CD4-positive, alpha-beta T cell (primary cell): ENCODE data around the gene APOL2. TPM values are rescaled to one million over a fixed set of nuclear protein-coding genes. Genes with fewer than 3 reads are reported as not detected.

Experiments
- ATAC-seq: fragments of 200-7000 bp; cut with Tn5 transposase; one replicate; pipeline ENCODE4 v1.10.0; 2022; ENCODE audit warnings: mild to moderate bottlenecking; ENCODE audit not compliant: poor library complexity
- CTCF ChIA-PET: fragments of 350-600 bp; sonication (Branson Sonifier 250); formaldehyde crosslinking; loops from one replicate; lab custom pipeline; 2021; ENCODE audit warnings: antibody characterized with exemption, inconsistent platforms; lab: Charles Lee
- POLR2A ChIA-PET: fragments of 350-600 bp; sonication (Branson Sonifier 250); formaldehyde crosslinking; loops from one replicate; lab custom pipeline; 2021; ENCODE audit warnings: antibody characterized with exemption, inconsistent platforms; lab: Charles Lee
- DNase-seq, 14 experiments: peaks; one replicate each; pipeline ENCODE4 v3.0.0-alpha.2; 2013 to 2020; ENCODE audit warnings: mixed read lengths in 2 of 14
- H3K27ac ChIP-seq, 2 donors: one replicate each; pipeline versions ENCODE4 v1.5.1 to v1.7.0; 2013; ENCODE audit warnings: low read length in 2 of 2, low read depth in 1 of 2, mild to moderate bottlenecking in 1 of 2
- H3K27me3 ChIP-seq, 2 experiments: 1 replicate in 1 of 2; 2 replicates in 1 of 2; pipeline versions ENCODE4 v1.6.1 to v1.7.0; 2013; ENCODE audit warnings: low read length in 2 of 2, control low read depth in 1 of 2, mild to moderate bottlenecking in 1 of 2, moderate library complexity in 1 of 2; ENCODE audit not compliant: insufficient read depth in 2 of 2, control insufficient read depth in 1 of 2
- H3K36me3 ChIP-seq: one replicate; pipeline ENCODE4 v1.6.1; 2013; ENCODE audit warnings: low read length, control low read depth; ENCODE audit not compliant: insufficient read depth
- H3K4me1 ChIP-seq: one replicate; pipeline ENCODE4 v1.6.1; 2013; ENCODE audit warnings: low read length, control low read depth; ENCODE audit not compliant: insufficient read depth
- H3K4me3 ChIP-seq: one replicate; pipeline ENCODE4 v1.5.1; 2013; ENCODE audit warnings: mild to moderate bottlenecking, low read length, moderate library complexity
- H3K9me3 ChIP-seq, 2 experiments: 1 replicate in 1 of 2; 2 replicates in 1 of 2; pipeline versions ENCODE4 v1.6.1 to v1.7.0; 2013; ENCODE audit warnings: low read length in 2 of 2, mild to moderate bottlenecking in 2 of 2, control low read depth in 1 of 2, moderate library complexity in 1 of 2; ENCODE audit not compliant: control insufficient read depth in 1 of 2, insufficient read depth in 1 of 2
- H3K27ac Mint-ChIP-seq: one replicate; pipeline ENCODE4 v1.8.0; 2020; ENCODE audit warnings: mixed read lengths
- H3K27me3 Mint-ChIP-seq: one replicate; pipeline ENCODE4 v1.8.0; 2021; ENCODE audit warnings: mixed read lengths
- H3K36me3 Mint-ChIP-seq: one replicate; pipeline ENCODE4 v1.8.0; 2021; ENCODE audit warnings: low read depth, mixed read lengths
- H3K4me1 Mint-ChIP-seq: one replicate; pipeline ENCODE4 v1.8.0; 2021; ENCODE audit warnings: low read depth, mixed read lengths
- H3K4me3 Mint-ChIP-seq: one replicate; pipeline ENCODE4 v1.8.0; 2020; ENCODE audit warnings: mild to moderate bottlenecking, mixed read lengths
- H3K9me3 Mint-ChIP-seq: one replicate; pipeline ENCODE4 v1.8.0; 2020; ENCODE audit warnings: mixed read lengths
- CTCF ChIP-seq: fragments of 200-600 bp; IDR thresholded peaks from one replicate; pipeline ENCODE4 v1.8.0; 2022; ENCODE audit warnings: antibody characterized with exemption, mild to moderate bottlenecking
- intact Hi-C, 2 experiments: fragments of 100-400 bp; cut with DNase I in 1 of 2; cut with micrococcal nuclease in 1 of 2; formaldehyde crosslinking; loops; one replicate each; pipeline versions ENCODE4 v1.15.1 to v1.9.0; 2023 to 2025; cut with DNase I, micrococcal nuclease
- total RNA-seq, 174 experiments: library from RNA in 2 of 174; stranded (reverse) in 2 of 174; gene quantifications; one replicate each; pipeline ENCODE4 v1.2.3 and lab custom pipeline; 2021 to 2026

The APOL2 gene
- total RNA-seq, 2 experiments from 2014 or later: 17.8 to 21.8 TPM

GRCh38 chr22:36223504-36223903 lies 15.8 kb downstream of the APOL2 start:
- Histone ChIP-seq H3K27ac (no peak overlapping the region), H3K4me3 (no peak overlapping the region), H3K36me3 (peaks cover 12% of the 10 kb centered on the region), H3K27me3 (no peaks in the 10 kb centered on the region), H3K9me3 (no peaks in the 10 kb centered on the region), H3K4me1 (peaks cover 3% of the 10 kb centered on the region)
- Mint-ChIP-seq H3K27ac (no peak overlapping the region), H3K36me3 (peaks cover 18% of the 10 kb centered on the region), H3K4me3 (no peak overlapping the region), H3K4me1 (peaks cover 7% of the 10 kb centered on the region), H3K9me3 (no peaks in the 10 kb centered on the region), H3K27me3 (peaks cover 6% of the 10 kb centered on the region)
- TF ChIP-seq CTCF: no peak
- ChIA-PET CTCF (no interaction called here), POLR2A (no interaction called here)
- intact Hi-C loops: loop anchor here in 1 of 2 experiments (5.0 kb wide), 2 partner anchors 76 to 871 kb away; no protein-coding TSS in a partner anchor
- ATAC-seq: no peak
- no peak for DNase-seq

- no peaks in the 10 kb centered on the region for H3K27me3 ChIP-seq
- Mint-ChIP-seq H3K9me3 (no peaks in the 10 kb centered on the region), H3K4me1 (peaks cover 7% of the 10 kb centered on the region), H3K27ac (no peak overlapping the region), H3K36me3 (peaks cover 13% of the 10 kb centered on the region), H3K4me3 (no peak overlapping the region), H3K27me3 (peaks cover 11% of the 10 kb centered on the region)
- H3K9me3 ChIP-seq: no peaks in the 10 kb centered on the region
- DNase-seq (no peak), ATAC-seq (no peak)
- intact Hi-C loops: loop anchor here in 1 of 2 experiments (5.0 kb wide), 2 partner anchors 76 to 871 kb away; no protein-coding TSS in a partner anchor
- POLR2A ChIA-PET: no interaction called here
- peaks cover 3% of the 10 kb centered on the region for H3K4me1 ChIP-seq
- H3K36me3 ChIP-seq: peaks cover 7% of the 10 kb centered on the region
- CTCF ChIA-PET: interaction anchor here (2.1 kb wide), 1 partner anchor 16 kb away, joined by 5 read pairs; the partner anchor contains the start of gene APOL2
- H3K27ac ChIP-seq: no peak overlapping the region
- TF ChIP-seq CTCF: no peak
- H3K4me3 ChIP-seq: no peak overlapping the region
Measured at GRCh38 chr22:36222887-36223450, 16.4 kb downstream of the APOL2 start.

GRCh38 chr22:36221799-36222751 lies 17.3 kb downstream of the APOL2 start:
- intact Hi-C loops: loop anchor here in 1 of 2 experiments (5.0 kb wide), 2 partner anchors 75 to 870 kb away; no protein-coding TSS in a partner anchor
- Mint-ChIP-seq H3K36me3 (peaks cover 9% of the 10 kb centered on the region), H3K27me3 (peaks cover 13% of the 10 kb centered on the region), H3K27ac (no peak overlapping the region), H3K4me1 (peaks cover 7% of the 10 kb centered on the region), H3K9me3 (no peaks in the 10 kb centered on the region), H3K4me3 (no peak overlapping the region)
- Histone ChIP-seq H3K27me3 (no peaks in the 10 kb centered on the region), H3K9me3 (no peaks in the 10 kb centered on the region), H3K4me1 (peaks cover 3% of the 10 kb centered on the region), H3K4me3 (no peak overlapping the region), H3K36me3 (no peaks in the 10 kb centered on the region), H3K27ac (no peak overlapping the region)
- peak; percentile 81 for ATAC-seq
- POLR2A ChIA-PET: no interaction called here
- CTCF ChIA-PET: interaction anchor here (2.1 kb wide), 1 partner anchor 17 kb away, joined by 5 read pairs; the partner anchor contains the start of gene APOL2
- peak; percentile 72 for TF ChIP-seq CTCF
- DNase-seq: peak in 13 of 14 experiments; percentile 27 to 77 (median 50)
